HG03439 (cell line): ENCODE data around the gene TNFRSF19.
A peak's percentile ranks its signal among the peaks of the same experiment; 100 is the strongest.
"Not testable (repeated sequence)": the region's sequence is repeated elsewhere in the genome, so short reads cannot be mapped to it uniquely, and the experiment has no call there.

Source experiments
- ATAC-seq: cut with Tn5 transposase; IDR thresholded peaks from one replicate; pipeline ENCODE4 v1.9.1; 2021; ENCODE audit warnings: mild to moderate bottlenecking, moderate library complexity; ENCODE audit not compliant: unreplicated experiment

TNFRSF19 gene

GRCh38 chr13:23567906-23568460 is 2.2 kb upstream of the TNFRSF19 start:
- ATAC-seq, result no peak

- no peak for ATAC-seq
Measured at GRCh38 chr13:23570921-23571315, 706 bp downstream of the TNFRSF19 start.

DNA sequence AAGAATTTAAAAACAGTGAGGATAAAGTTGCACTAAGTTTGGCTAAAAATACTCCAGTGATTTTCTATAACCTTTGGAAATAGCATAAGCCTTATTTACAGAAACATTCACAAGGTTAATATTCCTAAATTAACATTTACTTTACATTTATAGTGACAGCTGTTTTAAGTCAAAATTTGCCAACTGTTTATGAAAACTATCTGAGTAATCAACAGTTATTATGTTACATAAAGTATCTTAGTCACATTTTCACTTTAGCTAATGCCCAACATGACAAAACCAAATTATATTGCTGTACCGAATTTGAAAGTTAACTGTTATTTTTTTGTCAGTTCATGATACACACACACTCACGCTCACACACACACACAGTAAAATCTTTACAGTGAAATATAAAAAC is 1.2 kb downstream of the TNFRSF19 start:
- ATAC-seq, result no peak

GRCh38 chr13:23572836-23573235 is 2.6 kb downstream of the TNFRSF19 start:
- ATAC-seq, result no peak

DNA sequence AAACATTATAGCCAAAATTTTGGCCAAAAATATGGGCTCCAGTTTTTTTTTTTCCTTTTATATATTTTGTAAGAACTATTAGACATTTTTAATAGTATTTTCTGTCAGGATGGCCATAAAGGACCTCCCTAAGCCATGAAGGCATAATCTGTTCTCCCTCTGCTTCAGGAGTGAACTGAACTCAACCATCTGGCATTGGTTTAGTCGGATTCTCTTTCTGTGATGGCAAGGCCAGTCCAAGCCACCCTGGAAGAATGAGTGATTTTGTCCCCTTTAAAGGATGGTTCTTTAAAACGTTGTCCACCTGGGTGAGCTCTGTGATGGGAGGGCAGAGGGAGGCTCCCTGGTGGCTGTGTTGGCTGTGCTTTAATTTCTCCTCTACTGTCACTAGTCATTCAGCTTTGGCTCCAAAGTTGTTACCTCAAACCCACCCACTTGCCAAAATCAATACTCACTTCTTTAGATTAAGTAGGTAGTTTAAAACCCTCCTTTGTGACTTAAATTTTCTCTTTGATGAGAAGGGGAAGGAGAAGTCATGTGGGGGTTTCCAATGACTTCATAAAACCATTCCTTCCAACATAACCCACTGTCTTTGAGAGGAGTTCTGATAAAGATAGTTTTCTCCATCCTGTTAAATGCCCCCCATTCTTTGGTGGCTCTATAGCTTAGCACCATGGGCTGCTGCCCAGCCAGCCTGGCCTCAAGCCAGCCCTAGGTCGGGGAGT is 4.4 kb downstream of the TNFRSF19 start:
- ATAC-seq, result no peak

- ATAC-seq, result no peak
Measured at GRCh38 chr13:23575632-23576031, 5.4 kb downstream of the TNFRSF19 start.

GRCh38 chr13:23578411-23579071 is 8.3 kb downstream of the TNFRSF19 start:
- peak; percentile 69 for ATAC-seq

GRCh38 chr13:23579072-23579895 is 9.1 kb downstream of the TNFRSF19 start:
- ATAC-seq, result peak; percentile 86

DNA sequence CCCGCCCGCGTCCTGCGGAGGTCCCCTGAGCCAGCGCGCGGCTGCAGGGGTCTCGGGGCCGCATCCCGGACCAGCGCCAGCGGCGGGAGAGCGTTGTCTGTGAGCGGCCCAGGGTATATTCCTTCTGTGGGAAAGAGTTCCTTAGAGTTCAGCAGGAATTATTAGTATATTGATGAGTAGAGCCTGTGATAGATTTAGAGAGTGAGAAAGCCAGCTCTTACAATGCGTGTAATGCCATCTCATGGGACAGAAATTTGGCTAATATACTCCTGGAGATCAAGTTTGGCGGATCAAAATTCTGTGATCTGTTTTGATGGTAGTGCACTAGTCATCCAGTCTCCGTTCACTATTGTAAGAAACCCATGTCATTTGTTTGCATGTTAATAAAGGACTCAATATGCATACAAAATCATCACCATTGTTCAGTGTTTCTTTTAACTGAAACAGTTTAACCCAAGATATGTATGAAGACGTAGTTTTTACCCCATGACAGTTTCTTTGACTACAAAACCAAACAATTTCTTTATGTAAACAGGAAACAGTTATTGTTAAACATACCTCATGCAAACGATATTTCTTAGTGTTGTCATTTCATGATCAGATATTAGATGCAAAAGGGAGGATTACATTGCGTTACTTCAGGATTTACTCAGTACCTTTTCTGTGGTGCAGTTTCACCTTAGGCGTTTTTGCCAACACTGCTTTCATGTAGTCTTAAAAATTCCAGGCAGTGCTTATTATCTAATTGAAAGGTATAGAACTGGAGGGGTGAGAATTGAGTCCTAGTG is 9.9 kb downstream of the TNFRSF19 start:
- ATAC-seq, result no peak

DNA sequence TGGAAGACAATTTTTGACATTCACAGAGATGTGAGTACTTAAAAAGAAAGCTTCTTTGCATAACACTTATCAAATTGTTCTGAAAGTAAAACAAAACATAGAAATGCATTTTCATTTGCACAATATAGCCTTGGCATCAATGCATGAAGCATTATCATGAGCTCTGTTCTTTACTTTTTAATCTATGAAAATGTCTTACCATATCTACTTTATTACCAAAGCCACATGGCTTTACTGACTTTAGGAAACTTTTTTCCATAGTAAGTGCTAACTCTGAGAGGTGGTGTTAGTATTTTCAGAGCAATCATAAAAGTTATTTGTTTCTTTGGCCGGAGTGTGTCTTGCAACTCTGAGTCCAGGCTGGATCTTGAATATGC is 10.5 kb downstream of the TNFRSF19 start:
- ATAC-seq, result no peak

DNA sequence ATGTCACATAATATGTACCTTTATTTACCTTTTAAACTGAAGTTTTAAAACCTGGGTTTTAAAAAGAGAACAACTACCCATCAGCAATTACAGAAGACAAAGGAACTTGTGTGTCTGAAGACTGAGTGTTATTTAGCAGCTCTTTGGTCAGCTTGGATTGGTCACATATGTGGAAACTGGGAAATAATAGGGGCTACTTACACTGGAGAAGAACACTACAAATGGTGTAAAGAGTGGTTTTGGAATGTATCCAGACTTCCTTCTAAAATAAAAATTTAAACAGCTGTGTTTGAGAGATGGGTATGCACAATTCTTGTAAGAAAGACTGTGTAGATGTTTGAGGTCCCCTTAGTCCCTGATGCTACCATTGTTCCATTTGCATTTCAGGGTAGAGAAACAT is 13.3 kb downstream of the TNFRSF19 start:
- no peak for ATAC-seq

DNA sequence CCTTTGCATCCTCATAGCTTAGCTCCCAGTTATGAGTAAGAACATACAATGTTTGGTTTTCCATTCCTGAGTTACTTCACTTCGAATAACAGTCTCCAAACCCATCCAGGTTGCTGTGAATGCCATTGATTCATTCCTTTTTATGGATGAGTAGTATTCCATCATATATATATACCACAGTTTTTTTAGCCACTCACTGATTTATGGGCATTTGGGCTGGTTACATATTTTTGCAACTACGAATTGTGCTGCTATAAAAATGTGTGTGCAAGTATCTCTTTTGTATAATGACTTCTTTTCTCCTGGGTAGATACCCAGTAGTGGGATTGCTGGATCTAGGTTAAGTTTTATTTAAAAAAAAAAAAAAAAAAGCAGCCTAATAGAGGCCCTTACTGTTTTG is 14.1 kb downstream of the TNFRSF19 start:
- no peak for ATAC-seq

DNA sequence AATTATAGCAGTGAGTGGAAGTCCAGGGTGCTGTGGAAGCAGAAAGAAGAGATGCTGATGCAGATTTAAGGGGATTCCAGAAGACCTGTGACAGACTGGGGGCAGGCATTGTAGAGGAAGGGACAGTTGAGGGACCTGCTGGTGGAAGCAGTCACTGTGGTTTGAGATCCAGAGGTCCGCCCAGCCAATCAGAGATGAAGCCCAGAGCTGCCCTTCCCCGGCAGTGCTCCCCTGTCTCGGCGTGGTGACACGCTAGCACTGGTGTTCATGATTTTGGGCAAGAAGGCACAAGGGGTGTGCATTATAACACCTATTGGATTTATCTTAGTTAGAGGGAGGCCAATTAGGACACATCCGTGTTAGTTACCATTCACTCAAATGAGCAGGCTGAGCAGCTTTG is 16.1 kb downstream of the TNFRSF19 start:
- no peak for ATAC-seq

GRCh38 chr13:23588666-23589065 is 18.5 kb downstream of the TNFRSF19 start:
- no peak for ATAC-seq

DNA sequence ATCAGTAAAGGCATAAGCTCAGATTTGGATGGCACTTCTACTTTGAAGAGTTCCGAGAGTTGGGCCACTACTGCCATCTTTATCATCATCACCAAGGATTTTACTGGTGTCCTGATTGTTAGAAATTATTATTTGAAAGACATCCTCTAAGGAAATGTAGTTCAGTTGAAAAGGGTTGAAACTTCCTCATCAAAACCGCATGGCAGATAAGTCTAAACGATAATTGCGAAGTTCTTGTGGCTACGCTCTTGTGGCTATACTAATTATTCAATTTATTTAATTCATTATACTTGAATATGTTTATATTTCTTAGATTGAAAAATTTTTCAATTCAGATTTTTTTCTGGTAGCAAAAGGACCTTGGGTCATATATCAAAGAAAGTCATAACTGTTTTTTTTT is 22.4 kb downstream of the TNFRSF19 start:
- no peak for ATAC-seq

DNA sequence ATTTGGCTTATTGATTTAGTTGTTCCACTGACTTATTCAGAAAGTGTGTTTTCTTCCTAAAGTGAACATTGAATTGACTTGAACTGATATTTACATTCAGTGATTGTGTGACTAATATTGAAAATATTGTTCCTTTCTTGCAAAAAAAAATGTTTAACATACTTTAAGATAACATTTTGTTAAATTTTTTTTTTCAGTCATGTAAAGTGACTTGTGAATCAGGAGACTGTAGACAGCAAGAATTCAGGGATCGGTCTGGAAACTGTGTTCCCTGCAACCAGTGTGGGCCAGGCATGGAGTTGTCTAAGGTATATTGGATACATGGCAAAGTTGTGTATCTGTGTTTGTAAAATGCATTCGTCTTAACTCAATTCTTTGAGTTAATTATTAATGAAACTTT is 22.9 kb downstream of the TNFRSF19 start:
- no peak for ATAC-seq

DNA sequence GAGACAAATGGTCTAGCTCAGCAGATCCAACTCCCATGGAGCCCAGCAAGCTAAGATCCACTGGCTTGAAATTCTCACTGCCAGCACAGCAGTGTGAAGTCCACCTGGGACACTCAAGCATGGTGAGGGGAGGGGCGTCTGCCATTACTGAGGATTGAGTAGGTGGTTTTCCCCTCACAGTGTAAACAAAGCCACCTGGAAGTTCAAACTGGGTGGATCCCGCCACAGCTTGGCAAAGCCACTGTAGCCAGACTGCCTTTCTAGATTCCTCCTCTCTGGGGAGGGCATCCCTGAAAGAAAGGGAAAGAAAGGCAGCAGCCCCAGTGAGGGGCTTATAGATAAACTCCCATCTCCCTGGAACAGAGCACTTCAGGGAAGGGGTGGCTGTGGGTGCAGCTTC is 24.1 kb downstream of the TNFRSF19 start:
- ATAC-seq, result not testable (repeated sequence)

DNA sequence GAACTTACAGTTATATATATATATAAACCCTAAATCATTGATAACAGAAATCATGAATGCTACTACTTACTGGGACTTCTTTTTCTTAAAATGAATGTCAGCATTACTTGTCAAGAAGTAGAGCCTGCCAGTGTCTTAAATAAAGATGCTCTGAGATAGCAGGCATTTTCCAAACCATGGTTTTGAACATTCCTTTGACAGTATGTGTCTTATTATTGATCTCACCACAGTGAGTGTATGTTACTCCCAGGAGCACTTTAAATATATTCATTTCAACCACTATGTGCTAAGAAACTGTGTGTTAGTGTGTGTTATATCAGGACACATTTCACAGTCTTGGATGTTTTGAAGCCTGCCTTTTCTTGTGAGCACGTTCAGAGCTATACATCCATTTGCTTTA is 28.2 kb downstream of the TNFRSF19 start:
- ATAC-seq, result no peak

- no peak for ATAC-seq
Measured at GRCh38 chr13:23599083-23599925, 29.1 kb downstream of the TNFRSF19 start.

- no peak for ATAC-seq
Measured at GRCh38 chr13:23600100-23600499, 29.9 kb downstream of the TNFRSF19 start.
